Liver (tissue), 3 donors: ENCODE data around the gene GLUD1.
"Not testable (repeated sequence)": the region's sequence is repeated elsewhere in the genome, so short reads cannot be mapped to it uniquely, and the experiment has no call there.

Source experiments
- CTCF ChIP-seq: fragments of 150-350 bp; IDR thresholded peaks from 2 replicates; pipeline ENCODE4 v1.5.1; 2017; ENCODE audit warnings: improper control_type of control experiment, low read depth, low read length; ENCODE audit not compliant: missing input control
- EGR1 ChIP-seq, 2 donors: IDR thresholded peaks; 2 replicates each; pipeline ENCODE4 v1.6.1; 2016 to 2018; ENCODE audit warnings: antibody characterized with exemption in 2 of 2, low read depth in 2 of 2
- FOXA1 ChIP-seq: IDR thresholded peaks from 2 replicates; pipeline ENCODE4 v1.6.1; 2016; ENCODE audit warnings: antibody characterized with exemption
- GABPA ChIP-seq, 2 donors: IDR thresholded peaks in 1 of 2; conservative IDR thresholded peaks in 1 of 2; 2 replicates each; pipeline ENCODE4 v1.6.1; 2016; ENCODE audit warnings: antibody characterized with exemption in 2 of 2, mild to moderate bottlenecking in 1 of 2, moderate library complexity in 1 of 2
- HNF4A ChIP-seq, 2 donors: conservative IDR thresholded peaks; 2 replicates each; pipeline ENCODE4 v1.6.1; 2016; ENCODE audit warnings: antibody characterized with exemption in 2 of 2, mild to moderate bottlenecking in 2 of 2
- JUND ChIP-seq, 2 donors: IDR thresholded peaks; 2 replicates each; pipeline ENCODE4 v1.6.1; 2016; ENCODE audit warnings: antibody characterized with exemption in 2 of 2
- MAX ChIP-seq: IDR thresholded peaks from 2 replicates; pipeline ENCODE4 v1.6.1; 2016; ENCODE audit warnings: antibody characterized with exemption
- NR2F2 ChIP-seq: IDR thresholded peaks from 2 replicates; pipeline ENCODE4 v1.6.1; 2016; ENCODE audit warnings: antibody characterized with exemption
- RAD21 ChIP-seq, 2 donors: IDR thresholded peaks; 2 replicates each; pipeline ENCODE4 v1.6.1; 2016; ENCODE audit warnings: antibody characterized with exemption in 2 of 2, mild to moderate bottlenecking in 2 of 2
- REST ChIP-seq: IDR thresholded peaks from 2 replicates; pipeline ENCODE4 v1.6.1; 2016; ENCODE audit warnings: antibody characterized with exemption, mild to moderate bottlenecking
- SP1 ChIP-seq: IDR thresholded peaks from 2 replicates; pipeline ENCODE4 v1.6.1; 2018; ENCODE audit warnings: antibody characterized with exemption, mild to moderate bottlenecking
- TAF1 ChIP-seq: conservative IDR thresholded peaks from 2 replicates; pipeline ENCODE4 v1.6.1; 2016; ENCODE audit warnings: antibody characterized with exemption, mild to moderate bottlenecking
- YY1 ChIP-seq: IDR thresholded peaks from 2 replicates; pipeline ENCODE4 v1.6.1; 2016; ENCODE audit warnings: antibody characterized with exemption, mild to moderate bottlenecking
- ZBTB33 ChIP-seq: IDR thresholded peaks from 2 replicates; pipeline ENCODE4 v1.6.1; 2016; ENCODE audit warnings: antibody characterized with exemption
- donor health status: healthy.
- donor health status: healthy.

- TF ChIP-seq CTCF; FOXA1; SP1; RAD21 (IDR thresholded peaks at IDR 0.05); REST; TAF1; ZBTB33; MAX; NR2F2; GABPA (IDR thresholded peaks at IDR 0.05 in 1 of 2, conservative IDR thresholded peaks at IDR 0.05 in 1 of 2); HNF4A (conservative IDR thresholded peaks at IDR 0.05); YY1; JUND (IDR thresholded peaks at IDR 0.05); EGR1 (IDR thresholded peaks at IDR 0.05; ENCODE audit: low read depth in 2 of 2): not testable (repeated sequence)
Observed at GRCh38 chr10:87104727-87105126, 10.1 kb upstream of the GLUD1 start.
